ENCODE results near the gene MAP2K5.

Gene MAP2K5

DNA sequence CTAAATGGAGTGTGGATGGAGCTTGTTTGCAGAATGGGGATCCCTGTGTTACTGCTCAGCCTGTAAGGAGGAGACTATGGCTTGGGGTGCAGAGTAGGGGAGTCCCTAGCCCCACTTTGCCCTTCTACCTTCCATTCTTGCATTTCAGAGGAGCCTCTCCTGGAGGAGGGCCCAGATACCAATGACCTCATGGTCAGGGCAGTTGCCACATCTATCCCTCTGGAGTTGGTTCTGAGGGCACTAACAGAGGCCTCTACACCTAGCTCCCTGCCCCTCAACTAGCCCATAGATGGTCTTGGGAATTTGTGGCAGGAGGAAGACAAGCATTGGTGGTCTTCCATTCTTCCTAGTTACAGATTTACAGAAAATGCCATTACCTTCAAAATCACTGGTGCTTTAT lies 288.9 kb downstream of the MAP2K5 start:
- in situ Hi-C loops (cut with MboI; ENCODE audit: low sequenced_read_pairs) = loop anchor here (25.0 kb wide), 2 partner anchors 369 to 894 kb away; no protein-coding TSS in a partner anchor

GRCh38 chr15:67832031-67832551 lies 289.6 kb downstream of the MAP2K5 start:
- in situ Hi-C loops (cut with MboI; ENCODE audit: low sequenced_read_pairs) = loop anchor here (25.0 kb wide), 2 partner anchors 370 to 895 kb away; no protein-coding TSS in a partner anchor

- in situ Hi-C loops (cut with MboI; ENCODE audit: low sequenced_read_pairs) = loop anchor here (25.0 kb wide), 2 partner anchors 371 to 896 kb away; no protein-coding TSS in a partner anchor
These were observed 290.6 kb downstream of the MAP2K5 start for GRCh38 chr15:67832897-67833709.

DNA sequence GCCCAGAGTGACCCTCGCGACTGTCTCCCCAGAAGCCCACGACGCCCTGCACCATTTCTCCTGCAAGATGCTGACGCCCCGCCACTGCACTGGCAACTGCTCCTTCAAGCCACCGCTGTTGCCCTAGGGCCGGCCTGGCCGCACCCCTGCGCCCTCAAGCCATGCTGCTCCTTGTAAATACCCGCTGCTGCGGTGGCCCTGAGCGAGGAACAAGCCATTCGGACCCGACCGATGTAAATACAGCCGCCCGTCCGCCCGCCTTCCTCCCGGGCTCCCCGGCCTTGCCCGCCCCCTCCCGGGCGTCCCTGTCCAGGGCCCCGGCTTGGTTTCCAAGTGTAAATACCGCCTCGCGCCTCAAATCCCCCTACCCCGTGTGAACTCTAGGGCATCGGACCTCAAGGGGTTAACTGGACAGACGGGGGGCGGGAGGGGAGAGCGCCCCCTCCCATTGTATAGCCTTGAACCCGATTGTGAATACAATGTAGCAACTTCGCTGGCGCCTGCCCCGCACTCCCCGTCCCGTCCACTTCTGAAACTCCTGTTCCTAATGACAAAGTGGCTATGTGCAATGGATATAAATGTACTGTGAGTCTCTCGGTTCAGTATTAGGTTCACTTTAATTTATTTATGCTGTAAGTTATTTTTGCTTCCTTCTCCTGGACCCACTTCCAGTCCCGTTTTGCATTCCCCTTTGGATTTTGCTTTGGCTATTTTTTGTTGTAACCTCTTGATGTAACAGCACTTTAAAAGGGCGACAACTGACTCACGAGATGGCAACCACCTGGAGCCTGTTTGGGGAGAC lies 291.4 kb downstream of the MAP2K5 start:
- in situ Hi-C loops (cut with MboI; ENCODE audit: low sequenced_read_pairs) = loop anchor here (25.0 kb wide), 2 partner anchors 372 to 897 kb away; no protein-coding TSS in a partner anchor

DNA sequence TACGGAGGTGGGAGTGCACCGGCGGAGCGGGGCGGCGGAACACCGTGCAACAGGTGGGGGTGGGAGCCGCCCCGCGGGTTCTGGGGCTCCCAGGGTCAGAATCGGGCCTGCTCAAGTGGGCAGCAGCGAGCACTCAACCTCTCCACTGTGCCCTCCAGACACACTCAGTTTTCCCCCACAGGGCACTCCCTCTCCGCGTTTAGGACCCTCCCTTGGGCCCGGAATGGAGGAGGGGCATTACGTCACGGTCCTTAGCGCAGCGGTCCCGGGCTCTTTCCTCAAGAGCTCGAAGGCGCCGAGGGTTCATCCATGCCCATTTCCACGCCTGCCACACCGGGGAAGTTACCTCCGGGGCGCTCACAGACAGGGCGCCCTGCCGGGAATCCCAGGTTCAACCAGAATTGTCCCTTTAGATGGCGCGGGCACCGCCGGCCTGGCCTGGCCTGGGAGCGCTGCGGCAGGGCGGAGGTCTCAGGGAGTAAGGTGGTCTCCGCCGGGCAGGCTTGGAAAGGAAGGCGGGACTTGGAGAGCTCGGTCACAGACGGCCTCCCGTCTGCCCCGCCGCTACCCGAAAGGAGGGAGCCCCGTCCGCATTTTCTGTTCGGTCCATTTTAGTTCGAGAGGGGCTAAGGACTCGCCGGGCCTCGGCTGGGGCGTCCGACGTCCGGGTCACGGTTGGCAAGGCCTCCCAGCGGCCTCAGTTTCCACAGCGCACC lies 292.2 kb downstream of the MAP2K5 start:
- in situ Hi-C loops (cut with MboI; ENCODE audit: low sequenced_read_pairs) = loop anchor here (25.0 kb wide), 2 partner anchors 372 to 897 kb away; no protein-coding TSS in a partner anchor

DNA sequence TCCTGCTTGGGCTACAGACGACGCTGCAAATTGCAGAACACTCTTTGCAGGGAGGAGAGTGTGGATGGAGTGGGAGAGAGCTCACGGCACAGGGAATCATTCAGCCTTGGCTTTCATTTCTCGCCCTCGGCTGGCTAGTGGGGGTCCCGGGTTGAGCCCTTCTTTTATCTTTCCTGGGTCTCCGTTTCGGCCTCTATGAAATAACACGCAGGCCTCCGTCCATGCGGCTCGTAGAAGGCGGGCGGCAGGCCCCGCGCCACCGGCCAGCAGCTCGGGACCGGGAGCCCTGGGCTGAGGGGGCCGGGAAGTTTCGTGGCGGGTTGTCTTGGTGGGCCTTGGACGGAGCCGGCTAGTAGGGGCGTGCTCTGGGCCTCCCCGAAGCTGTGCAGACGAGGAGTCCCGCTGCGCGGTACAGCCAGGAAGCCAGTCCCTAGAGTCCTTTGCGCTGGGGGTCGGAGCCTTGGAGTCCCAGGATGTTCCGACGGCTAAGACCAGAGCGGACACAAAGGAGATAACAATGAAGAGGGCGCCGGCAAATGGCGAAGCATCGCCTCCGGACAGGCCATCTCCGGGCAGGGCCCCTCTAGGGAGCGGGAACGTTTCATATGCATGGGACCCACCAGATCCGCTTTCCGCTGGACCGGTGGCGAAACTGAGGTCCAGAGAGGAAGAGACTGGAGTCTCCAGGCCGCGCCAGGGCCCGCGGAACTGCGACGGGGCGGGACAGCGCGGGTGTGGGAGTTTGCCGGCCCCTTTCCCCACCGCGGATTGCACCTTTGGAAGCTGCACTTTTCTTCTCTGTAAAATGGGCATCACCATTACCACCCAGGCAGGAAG lies 293.0 kb downstream of the MAP2K5 start:
- in situ Hi-C loops (cut with MboI; ENCODE audit: low sequenced_read_pairs) = loop anchor here (25.0 kb wide), 2 partner anchors 373 to 898 kb away; no protein-coding TSS in a partner anchor

DNA sequence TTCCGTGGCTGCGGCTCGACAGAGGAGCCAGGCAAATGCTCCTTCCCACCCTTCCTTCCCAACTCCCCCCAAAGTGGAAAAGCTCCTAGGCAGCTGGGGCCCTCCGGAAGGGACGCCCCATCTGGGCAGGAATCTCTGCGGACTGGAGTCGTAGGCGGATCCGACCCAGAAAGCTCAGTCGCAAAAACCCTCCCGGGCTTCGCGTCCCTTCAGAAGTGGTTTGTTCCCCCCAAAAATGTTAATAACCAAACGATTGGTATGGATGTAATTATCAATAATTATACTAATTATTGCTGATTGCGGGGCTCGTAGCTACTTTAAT lies 293.6 kb downstream of the MAP2K5 start:
- in situ Hi-C loops (cut with MboI; ENCODE audit: low sequenced_read_pairs) = loop anchor here (25.0 kb wide), 2 partner anchors 374 to 899 kb away; no protein-coding TSS in a partner anchor

GRCh38 chr15:67836477-67836876 lies 294.0 kb downstream of the MAP2K5 start:
- in situ Hi-C loops (cut with MboI; ENCODE audit: low sequenced_read_pairs) = loop anchor here (25.0 kb wide), 2 partner anchors 374 to 899 kb away; no protein-coding TSS in a partner anchor

DNA sequence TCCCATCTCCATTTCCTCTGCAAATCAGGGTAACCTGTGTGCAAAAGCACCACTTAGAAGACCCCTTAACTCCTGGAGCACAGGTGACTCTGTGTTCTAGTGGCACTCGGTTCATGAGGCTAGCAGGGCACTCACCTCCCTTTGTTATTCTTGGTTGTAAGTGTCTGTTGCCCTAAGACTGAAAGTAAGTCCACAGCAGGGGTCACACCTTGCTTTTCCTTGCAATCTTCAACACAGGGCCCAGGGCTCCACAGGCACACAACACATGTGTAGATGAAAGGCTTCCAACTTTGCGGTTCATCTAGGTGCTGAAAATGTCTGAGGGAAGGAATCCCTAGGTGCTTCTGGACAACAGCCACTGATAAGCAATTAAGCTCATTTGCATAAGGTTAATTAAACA lies 294.5 kb downstream of the MAP2K5 start:
- in situ Hi-C loops (cut with MboI; ENCODE audit: low sequenced_read_pairs) = loop anchor here (25.0 kb wide), 2 partner anchors 375 to 900 kb away; no protein-coding TSS in a partner anchor

- in situ Hi-C loops (cut with MboI; ENCODE audit: low sequenced_read_pairs) = loop anchor here (25.0 kb wide), 2 partner anchors 377 to 902 kb away; no protein-coding TSS in a partner anchor
These were observed 296.4 kb downstream of the MAP2K5 start for GRCh38 chr15:67838789-67839332.

GRCh38 chr15:67839499-67839928 lies 297.0 kb downstream of the MAP2K5 start:
- in situ Hi-C loops (cut with MboI; ENCODE audit: low sequenced_read_pairs) = loop anchor here (25.0 kb wide), 2 partner anchors 377 to 902 kb away; no protein-coding TSS in a partner anchor

DNA sequence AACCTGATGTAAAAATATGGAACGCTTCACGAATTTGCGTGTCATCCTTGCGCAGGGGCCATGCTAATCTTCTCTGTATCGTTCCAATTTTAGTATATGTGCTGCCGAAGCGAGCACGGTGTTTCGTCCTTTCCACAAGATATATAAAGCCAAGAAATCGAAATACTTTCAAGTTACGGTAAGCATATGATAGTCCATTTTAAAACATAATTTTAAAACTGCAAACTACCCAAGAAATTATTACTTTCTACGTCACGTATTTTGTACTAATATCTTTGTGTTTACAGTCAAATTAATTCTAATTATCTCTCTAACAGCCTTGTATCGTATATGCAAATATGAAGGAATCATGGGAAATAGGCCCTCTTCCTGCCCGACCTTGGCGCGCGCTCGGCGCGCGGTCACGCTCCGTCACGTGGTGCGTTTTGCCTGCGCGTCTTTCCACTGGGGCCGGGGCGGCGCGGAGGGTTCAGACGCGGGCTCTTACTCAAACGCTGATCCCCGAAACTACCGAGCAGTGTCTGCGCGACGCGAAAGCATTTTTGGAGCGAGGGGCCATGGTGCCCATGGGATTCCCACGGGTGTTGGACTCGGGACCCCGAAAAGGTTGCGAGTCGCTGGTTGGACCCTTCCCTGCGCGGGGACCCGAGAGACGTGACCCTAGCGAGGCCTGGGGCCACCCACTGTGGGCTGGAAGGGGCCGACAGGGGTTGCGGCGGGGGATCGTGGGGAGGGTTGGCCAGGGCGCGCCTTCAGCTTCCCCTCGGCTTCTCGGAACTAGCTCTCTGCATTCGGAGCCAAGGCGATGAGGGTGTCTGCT lies 297.6 kb downstream of the MAP2K5 start, which contains the start of gene RNU6-1:
TSS of gene RNU6-1 (minus strand) at position 117 of the 820 bp plus-strand sequence.
- in situ Hi-C loops (cut with MboI; ENCODE audit: low sequenced_read_pairs) = loop anchor here (25.0 kb wide), 2 partner anchors 378 to 903 kb away; no protein-coding TSS in a partner anchor

- in situ Hi-C loops (cut with MboI; ENCODE audit: low sequenced_read_pairs) = loop anchor here (25.0 kb wide), 2 partner anchors 379 to 904 kb away; no protein-coding TSS in a partner anchor
These were observed 298.4 kb downstream of the MAP2K5 start for GRCh38 chr15:67840749-67841512.

DNA sequence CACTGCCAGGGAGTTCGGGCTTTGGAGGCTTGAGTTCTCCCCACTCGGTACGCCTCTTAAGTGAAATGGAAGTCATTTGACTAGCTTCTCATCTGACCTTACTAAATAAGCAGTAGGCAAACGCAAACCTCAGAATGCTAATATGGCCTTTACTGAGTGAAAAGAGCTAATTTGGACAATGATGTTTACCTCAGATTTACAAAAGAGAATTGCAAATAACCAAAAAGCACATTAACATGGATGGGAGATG lies 298.9 kb downstream of the MAP2K5 start:
- in situ Hi-C loops (cut with MboI; ENCODE audit: low sequenced_read_pairs) = loop anchor here (25.0 kb wide), 2 partner anchors 379 to 904 kb away; no protein-coding TSS in a partner anchor

DNA sequence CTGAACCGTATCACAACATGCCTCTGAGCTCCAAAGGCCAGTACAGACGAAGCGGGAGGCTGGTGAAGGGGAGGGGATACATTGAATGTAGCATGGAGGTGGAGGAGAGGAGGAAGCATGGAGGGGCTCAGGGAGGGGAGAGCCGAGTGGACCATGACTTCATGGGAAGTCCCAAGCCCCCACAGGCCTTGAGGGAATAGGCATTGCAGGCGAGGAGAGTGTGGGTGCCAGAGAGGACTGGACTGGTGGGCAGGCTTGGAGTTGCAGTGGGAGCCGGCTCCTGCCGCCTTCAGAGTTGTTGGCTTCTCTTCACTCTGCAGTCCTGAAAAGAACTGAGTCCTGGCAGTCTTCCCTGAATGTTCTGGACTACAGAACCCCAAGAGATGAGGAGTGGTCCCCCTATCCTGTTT lies 300.6 kb downstream of the MAP2K5 start:
- in situ Hi-C loops (cut with MboI; ENCODE audit: low sequenced_read_pairs) = loop anchor here (25.0 kb wide), 2 partner anchors 381 to 906 kb away; no protein-coding TSS in a partner anchor

DNA sequence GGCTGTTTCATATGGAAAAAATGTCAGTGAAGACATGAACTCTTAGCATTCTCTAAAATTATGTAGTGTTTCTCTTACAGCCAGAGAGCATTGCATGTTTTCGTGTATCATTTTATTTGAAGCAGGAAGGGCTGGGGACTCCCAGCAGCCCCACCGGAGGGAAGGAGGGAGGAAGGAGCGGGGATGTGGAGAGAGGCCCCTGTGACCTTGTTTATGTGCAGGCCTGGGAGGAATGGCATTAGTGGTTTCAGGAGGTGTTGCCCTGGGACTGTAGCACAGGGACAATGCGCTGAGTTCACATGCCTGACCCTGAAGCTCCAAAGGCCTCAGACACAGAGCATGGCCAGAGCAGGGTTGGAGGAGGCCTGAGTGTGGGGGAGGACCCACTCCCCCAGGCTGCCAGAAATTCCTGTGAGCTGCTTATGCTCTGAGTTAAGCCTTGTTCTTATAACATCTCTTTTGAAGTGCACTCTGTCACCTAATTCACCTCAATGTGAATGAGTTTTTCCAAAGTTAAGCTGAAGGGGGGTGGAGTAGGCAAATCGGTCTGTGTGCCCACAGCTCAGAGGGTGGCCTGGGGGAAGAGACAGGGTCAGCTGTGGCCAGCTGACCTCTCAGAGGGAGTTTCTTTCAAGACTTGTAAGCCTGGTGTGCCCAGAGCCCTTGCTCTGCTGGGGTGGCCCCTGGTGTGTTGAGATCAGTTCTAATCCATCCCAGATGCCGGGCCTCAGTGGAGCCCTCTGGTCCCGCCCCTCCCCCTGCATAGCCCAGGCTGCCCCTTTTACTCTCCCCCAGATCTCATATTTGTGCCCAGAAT lies 301.3 kb downstream of the MAP2K5 start:
- in situ Hi-C loops (cut with MboI; ENCODE audit: low sequenced_read_pairs) = loop anchor here (25.0 kb wide), 2 partner anchors 381 to 906 kb away; no protein-coding TSS in a partner anchor

Measured in HL-60/S4 treated with retinoic acid at 250 ng/mL for 4 days and 3 days (cell line).